D341Med (cell line): ENCODE results near the gene ITPKB.
A peak's percentile ranks its signal among the peaks of the same experiment; 100 is the strongest.

Experiments
- DNase-seq: peaks from one replicate; pipeline ENCODE4 v3.0.0; 2012; ENCODE audit warnings: low spot score

ITPKB gene

GRCh38 chr1:226665505-226666163 is 73.4 kb downstream of the ITPKB start:
- no peak for DNase-seq

- no peak for DNase-seq
Observed at GRCh38 chr1:226664413-226665101, 74.5 kb downstream of the ITPKB start.

GRCh38 chr1:226663327-226663704 is 75.8 kb downstream of the ITPKB start:
- no peak for DNase-seq

GRCh38 chr1:226662642-226663326 is 76.3 kb downstream of the ITPKB start:
- DNase-seq, result no peak

GRCh38 chr1:226661965-226662364 is 77.1 kb downstream of the ITPKB start:
- peak; percentile 85 for DNase-seq

- DNase-seq, result no peak
Observed at GRCh38 chr1:226661271-226661670, 77.8 kb downstream of the ITPKB start.

GRCh38 chr1:226660410-226661182 is 78.5 kb downstream of the ITPKB start:
- no peak for DNase-seq

- no peak for DNase-seq
Observed at GRCh38 chr1:226659641-226660040, 79.4 kb downstream of the ITPKB start.

GRCh38 chr1:226659136-226659535 is 79.9 kb downstream of the ITPKB start:
- DNase-seq, result no peak

- DNase-seq, result no peak
Observed at GRCh38 chr1:226658546-226659125, 80.4 kb downstream of the ITPKB start.

- no peak for DNase-seq
Observed at GRCh38 chr1:226657895-226658545, 81.1 kb downstream of the ITPKB start.

GRCh38 chr1:226656601-226657277 is 82.3 kb downstream of the ITPKB start:
- DNase-seq, result no peak

GRCh38 chr1:226656201-226656600 is 82.9 kb downstream of the ITPKB start:
- DNase-seq, result no peak

- DNase-seq, result no peak
Observed at GRCh38 chr1:226655251-226656163, 83.6 kb downstream of the ITPKB start.

GRCh38 chr1:226654668-226655055 is 84.4 kb downstream of the ITPKB start:
- no peak for DNase-seq

- DNase-seq, result peak; percentile 65
Observed at GRCh38 chr1:226654046-226654667, 84.9 kb downstream of the ITPKB start.

GRCh38 chr1:226653311-226653921 is 85.7 kb downstream of the ITPKB start:
- DNase-seq, result no peak

GRCh38 chr1:226652613-226653012 is 86.5 kb downstream of the ITPKB start:
- no peak for DNase-seq

GRCh38 chr1:226651732-226652105 is 87.4 kb downstream of the ITPKB start:
- DNase-seq, result no peak
